Measurements from ENCODE around the gene DNAJC16. TPM values are rescaled to one million over a fixed set of nuclear protein-coding genes. Genes with fewer than 3 reads are reported as not detected.

DNAJC16 gene
- total RNA-seq, 1 experiment from 2014 or later: 18.2 TPM

GRCh38 chr1:15605398-15606383 lies 79.0 kb downstream of the DNAJC16 start:
- CTCF ChIA-PET: interaction anchor here (0.7 kb wide), 1 partner anchor 191 kb away, joined by 3 read pairs; no protein-coding TSS in a partner anchor

DNA sequence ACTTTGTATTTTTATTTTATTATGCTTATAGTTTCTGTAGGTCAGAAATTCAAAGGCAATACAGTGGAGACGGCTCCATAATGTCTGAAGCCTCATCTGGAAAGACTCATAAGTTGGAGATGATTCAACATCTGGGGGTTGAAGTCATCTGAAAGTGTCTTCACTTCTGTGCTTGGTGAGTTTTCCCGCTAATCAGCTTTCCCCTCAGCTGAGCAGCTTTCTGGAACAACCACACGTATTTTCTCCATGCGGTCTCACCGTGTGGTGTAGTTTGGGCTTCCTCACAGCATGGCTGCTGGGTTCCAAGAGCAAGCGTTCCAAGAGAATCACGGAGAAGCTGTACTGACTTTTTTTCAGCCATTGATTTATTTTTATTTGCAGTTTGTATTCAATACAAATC lies 83.0 kb downstream of the DNAJC16 start:
- no peak for DNase-seq
- intact Hi-C loops (cut with micrococcal nuclease; ENCODE audit: unreplicated experiment): no loop called here
- Mint-ChIP-seq H3K9me3 (ENCODE audit: low read depth, unreplicated experiment) (no peaks in the 10 kb centered on the region), H3K4me3 (ENCODE audit: low read depth, unreplicated experiment) (no peak overlapping the region), H3K27me3 (ENCODE audit: unreplicated experiment) (no peaks in the 10 kb centered on the region), H3K27ac (ENCODE audit: unreplicated experiment) (no peak overlapping the region), H3K36me3 (ENCODE audit: insufficient read depth, unreplicated experiment) (no peaks in the 10 kb centered on the region), H3K4me1 (ENCODE audit: low read depth, unreplicated experiment) (no peaks in the 10 kb centered on the region)
- TF ChIP-seq, protein P1, sequence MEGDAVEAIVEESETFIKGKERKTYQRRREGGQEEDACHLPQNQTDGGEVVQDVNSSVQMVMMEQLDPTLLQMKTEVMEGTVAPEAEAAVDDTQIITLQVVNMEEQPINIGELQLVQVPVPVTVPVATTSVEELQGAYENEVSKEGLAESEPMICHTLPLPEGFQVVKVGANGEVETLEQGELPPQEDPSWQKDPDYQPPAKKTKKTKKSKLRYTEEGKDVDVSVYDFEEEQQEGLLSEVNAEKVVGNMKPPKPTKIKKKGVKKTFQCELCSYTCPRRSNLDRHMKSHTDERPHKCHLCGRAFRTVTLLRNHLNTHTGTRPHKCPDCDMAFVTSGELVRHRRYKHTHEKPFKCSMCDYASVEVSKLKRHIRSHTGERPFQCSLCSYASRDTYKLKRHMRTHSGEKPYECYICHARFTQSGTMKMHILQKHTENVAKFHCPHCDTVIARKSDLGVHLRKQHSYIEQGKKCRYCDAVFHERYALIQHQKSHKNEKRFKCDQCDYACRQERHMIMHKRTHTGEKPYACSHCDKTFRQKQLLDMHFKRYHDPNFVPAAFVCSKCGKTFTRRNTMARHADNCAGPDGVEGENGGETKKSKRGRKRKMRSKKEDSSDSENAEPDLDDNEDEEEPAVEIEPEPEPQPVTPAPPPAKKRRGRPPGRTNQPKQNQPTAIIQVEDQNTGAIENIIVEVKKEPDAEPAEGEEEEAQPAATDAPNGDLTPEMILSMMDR (IDR thresholded peaks at IDR 0.05; ENCODE audit: unreplicated experiment): no peak
- BruUV-seq (replicated peaks): no TSS peak
- CTCF ChIA-PET: no interaction called here

More at GRCh38 chr1:15605398-15606383, 79.0 kb downstream of the DNAJC16 start:
- TF ChIP-seq, protein P1 (IDR thresholded peaks at IDR 0.05; ENCODE audit: unreplicated experiment): no peak
- BruUV-seq (replicated peaks): no TSS peak
- peaks cover 18% of the 10 kb centered on the region for H3K36me3 Mint-ChIP-seq (ENCODE audit: insufficient read depth, unreplicated experiment)
- no peaks in the 10 kb centered on the region for H3K27me3 Mint-ChIP-seq (ENCODE audit: unreplicated experiment)
- no peak for DNase-seq
- intact Hi-C loops (cut with micrococcal nuclease; ENCODE audit: unreplicated experiment): no loop called here
- H3K4me1 Mint-ChIP-seq (ENCODE audit: low read depth, unreplicated experiment): no peaks in the 10 kb centered on the region
- no peaks in the 10 kb centered on the region for H3K9me3 Mint-ChIP-seq (ENCODE audit: low read depth, unreplicated experiment)
- H3K27ac Mint-ChIP-seq (ENCODE audit: unreplicated experiment): no peak overlapping the region
- no peak overlapping the region for H3K4me3 Mint-ChIP-seq (ENCODE audit: low read depth, unreplicated experiment)

DNA sequence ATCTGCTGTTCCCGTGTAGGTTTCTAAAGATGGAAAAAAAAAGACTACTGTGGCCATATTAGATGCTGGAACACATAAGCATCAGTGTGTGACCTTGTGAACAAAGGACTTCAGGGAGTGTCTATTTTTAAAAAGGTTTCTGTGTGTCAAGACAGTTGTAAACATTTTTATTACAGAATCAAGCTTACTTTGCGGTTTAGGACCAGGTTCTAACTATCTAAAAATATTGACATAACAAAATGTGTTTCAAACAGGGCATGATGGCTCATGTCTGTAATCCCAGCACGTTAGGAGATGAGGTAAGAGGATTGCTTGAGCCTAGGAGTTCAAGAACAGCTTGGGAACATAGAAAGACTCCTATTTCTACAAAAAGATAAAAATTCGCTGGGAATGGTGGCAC lies 83.5 kb downstream of the DNAJC16 start:
- Mint-ChIP-seq H3K4me3 (ENCODE audit: low read depth, unreplicated experiment) (no peak overlapping the region), H3K27me3 (ENCODE audit: unreplicated experiment) (no peaks in the 10 kb centered on the region), H3K9me3 (ENCODE audit: low read depth, unreplicated experiment) (no peaks in the 10 kb centered on the region), H3K27ac (ENCODE audit: unreplicated experiment) (no peak overlapping the region), H3K4me1 (ENCODE audit: low read depth, unreplicated experiment) (no peaks in the 10 kb centered on the region), H3K36me3 (ENCODE audit: insufficient read depth, unreplicated experiment) (no peaks in the 10 kb centered on the region)
- no peak for DNase-seq
- CTCF ChIA-PET: no interaction called here
- TF ChIP-seq, protein P1 (IDR thresholded peaks at IDR 0.05; ENCODE audit: unreplicated experiment): no peak
- intact Hi-C loops (cut with micrococcal nuclease; ENCODE audit: unreplicated experiment): no loop called here
- no TSS peak for BruUV-seq (replicated peaks)

GRCh38 chr1:15616373-15617172 lies 89.9 kb downstream of the DNAJC16 start:
- intact Hi-C loops (cut with micrococcal nuclease; ENCODE audit: unreplicated experiment): loop anchor here (5.0 kb wide), 1 partner anchor 89 kb away; the partner anchor contains the start of gene DNAJC16
- no peaks in the 10 kb centered on the region for H3K9me3 Mint-ChIP-seq (ENCODE audit: low read depth, unreplicated experiment)
- peak overlapping the region; percentile 63 for H3K4me3 Mint-ChIP-seq (ENCODE audit: low read depth, unreplicated experiment)
- BruUV-seq (replicated peaks): no TSS peak
- CTCF ChIA-PET: no interaction called here
- no peaks in the 10 kb centered on the region for H3K27me3 Mint-ChIP-seq (ENCODE audit: unreplicated experiment)
- peak overlapping the region; percentile 77 for H3K27ac Mint-ChIP-seq (ENCODE audit: unreplicated experiment)
- DNase-seq: no peak
- peaks cover 33% of the 10 kb centered on the region for H3K36me3 Mint-ChIP-seq (ENCODE audit: insufficient read depth, unreplicated experiment)
- H3K4me1 Mint-ChIP-seq (ENCODE audit: low read depth, unreplicated experiment): peaks cover 9% of the 10 kb centered on the region
- TF ChIP-seq, protein P1 (IDR thresholded peaks at IDR 0.05; ENCODE audit: unreplicated experiment): no peak
